ENCODE results near the gene MATN1.

- TF ChIP-seq ZFP3 (CRISPR knock-in tag; IDR thresholded peaks at IDR 0.05) (no peak), TSHZ2 (CRISPR knock-in tag; IDR thresholded peaks at IDR 0.05) (no peak), PPARA (CRISPR knock-in tag; IDR thresholded peaks at IDR 0.05; ENCODE audit: borderline replicate concordance) (no peak), RARB (CRISPR knock-in tag; IDR thresholded peaks at IDR 0.05) (no peak), ARNTL (CRISPR knock-in tag; IDR thresholded peaks at IDR 0.05; ENCODE audit: borderline replicate concordance, low read depth) (no peak), GLIS3 (CRISPR knock-in tag; IDR thresholded peaks at IDR 0.05) (no peak), ZFP30 (CRISPR knock-in tag; IDR thresholded peaks at IDR 0.05) (no peak), ZNF8 (CRISPR knock-in tag; IDR thresholded peaks at IDR 0.05) (no peak), ZC3H10 (CRISPR knock-in tag; IDR thresholded peaks at IDR 0.05) (no peak), TCF4 (CRISPR knock-in tag; IDR thresholded peaks at IDR 0.05; ENCODE audit: borderline replicate concordance) (no peak)
These were observed 3.7 kb downstream of the MATN1 start for GRCh38 chr1:30719406-30720270.

Data from SK-N-SH treated with all-trans-retinoic acid at 6 μM for 48 hours (cell line).